Measurements from ENCODE around the gene FAM163A.
"Not testable (repeated sequence)": the region's sequence is repeated elsewhere in the genome, so short reads cannot be mapped to it uniquely, and the experiment has no call there.

The FAM163A gene

DNA sequence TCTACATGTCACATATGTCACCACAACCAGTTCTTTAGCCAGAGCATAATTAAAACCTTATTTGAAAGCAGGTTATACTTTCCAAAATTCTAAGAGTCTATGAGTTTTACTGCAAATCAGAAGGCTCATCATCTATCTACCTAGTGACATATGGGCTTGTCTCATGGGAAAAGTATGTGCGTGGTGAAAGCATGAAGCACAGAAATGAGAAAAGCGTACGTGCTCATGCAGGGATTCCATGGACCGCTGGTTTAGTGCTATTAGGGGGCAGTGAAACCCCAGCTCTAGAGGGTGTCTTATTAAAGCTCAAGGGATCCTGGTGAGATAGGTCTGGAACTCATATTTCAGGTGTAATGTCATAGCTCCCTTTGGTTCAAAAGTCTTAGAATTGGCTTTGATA is 50.2 kb downstream of the FAM163A start:
- no peak for DNase-seq (ENCODE audit: low read depth in 2 of 2)

DNA sequence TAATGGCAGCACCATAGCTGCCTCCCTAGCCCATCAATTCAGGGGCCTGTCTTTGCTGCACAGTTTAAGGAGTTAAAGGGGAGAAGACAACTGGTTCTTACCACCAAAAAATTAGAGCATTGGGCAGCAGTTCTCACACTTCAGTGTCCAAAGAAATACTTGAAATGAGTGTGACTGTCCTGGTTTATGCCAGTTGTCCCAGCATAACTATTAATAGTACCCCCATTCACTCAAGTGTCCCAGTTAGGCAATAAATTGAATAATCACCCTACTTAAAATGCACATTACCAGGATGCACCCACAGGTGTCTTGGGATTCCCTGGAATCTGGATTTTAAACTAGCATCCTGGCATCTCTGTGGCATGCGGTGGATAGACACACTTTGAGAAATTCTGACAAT is 51.1 kb downstream of the FAM163A start:
- no peak for DNase-seq (ENCODE audit: low read depth in 2 of 2)

DNA sequence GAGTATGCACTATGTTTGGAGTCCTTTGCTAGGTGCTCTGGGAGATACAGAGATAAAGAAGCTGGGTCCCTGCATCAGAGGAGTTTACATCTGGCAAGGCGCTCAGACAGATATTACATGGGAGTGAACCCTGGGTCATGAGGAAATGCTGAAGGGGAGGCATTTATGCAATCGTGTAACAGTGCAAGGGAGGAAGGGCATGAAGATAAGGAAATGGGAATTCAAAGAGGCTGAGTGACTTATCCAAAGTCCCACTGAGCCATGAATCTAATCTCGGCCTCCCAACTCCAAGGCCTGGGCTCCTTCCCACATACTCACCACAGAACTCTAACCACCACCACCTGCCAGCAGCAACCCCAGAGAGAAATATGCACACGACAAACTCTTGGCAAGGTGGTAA is 51.6 kb downstream of the FAM163A start:
- no peak for DNase-seq (ENCODE audit: low read depth in 2 of 2)

DNA sequence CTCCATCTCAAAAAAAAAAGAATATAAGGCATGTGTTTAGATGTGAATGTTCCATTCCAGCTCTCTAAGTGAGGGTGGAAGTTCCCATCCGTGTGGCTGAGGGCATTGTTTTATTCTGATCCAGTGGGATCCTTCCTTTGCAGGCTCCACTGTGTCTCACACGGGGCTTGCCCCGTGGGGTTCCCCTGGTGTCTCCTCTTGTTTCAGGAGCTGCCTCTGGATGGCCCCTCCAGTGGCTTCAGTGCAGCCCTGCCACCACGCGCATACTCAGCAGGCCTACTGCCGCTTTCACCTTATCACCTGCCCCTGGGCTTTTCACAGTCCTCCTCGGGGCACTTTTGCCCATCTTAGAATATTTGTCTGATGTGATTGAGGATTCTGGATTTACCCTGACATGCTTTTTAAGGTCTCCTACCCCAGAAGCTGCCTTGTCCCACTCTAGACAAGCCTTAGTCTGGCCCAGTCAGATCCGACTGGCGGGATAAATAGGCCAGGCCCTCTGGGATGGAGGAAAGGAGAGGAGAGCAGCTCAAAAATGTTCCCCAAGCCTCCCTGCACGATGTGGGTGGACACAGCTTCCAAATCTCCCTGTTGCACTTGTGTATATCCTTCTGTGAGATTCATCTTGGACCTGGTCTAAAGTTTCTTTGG is 55.2 kb downstream of the FAM163A start:
- DNase-seq (ENCODE audit: low read depth in 2 of 2): no peak

DNA sequence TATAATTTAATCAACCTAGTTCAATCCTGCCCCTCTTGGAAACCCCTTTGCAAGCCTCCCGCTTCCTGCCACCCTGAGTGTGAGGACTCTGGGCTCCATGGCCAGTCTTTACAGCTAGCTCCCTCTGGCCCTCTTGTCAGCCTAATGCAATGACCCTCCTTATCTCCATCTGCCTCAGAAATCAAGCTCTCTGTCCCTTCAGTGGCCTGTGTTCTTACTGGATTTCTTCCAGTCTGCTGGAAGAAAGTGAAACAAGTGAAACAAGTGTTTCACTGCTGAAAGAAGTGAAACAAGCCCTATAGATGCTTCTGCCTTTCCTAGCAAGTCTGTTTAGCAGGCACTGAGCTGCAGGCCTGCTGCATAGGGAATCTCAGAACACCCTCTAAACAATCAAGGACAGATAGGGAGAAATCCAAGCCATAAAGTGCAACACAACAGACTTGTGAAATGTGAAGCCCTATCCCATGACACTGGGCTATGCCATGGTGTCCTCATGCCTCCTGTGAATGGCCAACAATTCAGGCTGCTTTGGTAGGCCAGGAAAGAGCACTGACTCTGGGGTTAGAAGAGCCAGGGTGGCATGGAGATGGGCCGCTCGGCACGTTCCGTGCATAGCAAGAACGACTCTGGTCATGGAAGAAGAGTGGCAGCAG is 55.9 kb downstream of the FAM163A start:
- DNase-seq (ENCODE audit: low read depth in 2 of 2): no peak

DNA sequence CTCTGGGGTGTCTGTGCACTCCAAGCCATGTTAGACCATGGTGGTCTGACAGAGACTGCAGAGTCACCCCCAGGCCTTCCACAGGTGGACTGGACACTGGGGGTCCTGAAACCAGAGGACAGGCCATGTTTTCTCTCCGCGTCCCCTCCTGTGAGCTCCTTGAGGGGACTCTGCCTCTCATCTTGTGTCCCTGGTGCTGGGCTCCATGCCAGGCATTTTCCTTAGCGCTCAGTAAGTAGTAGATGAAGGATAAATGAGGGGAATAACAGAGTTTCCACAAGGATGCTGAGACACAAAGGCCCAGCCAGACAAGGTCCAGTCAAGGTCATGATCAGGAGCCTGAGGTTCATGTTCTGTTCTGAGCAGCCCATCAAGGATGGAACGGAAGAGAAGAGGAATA is 57.4 kb downstream of the FAM163A start:
- no peak for DNase-seq (ENCODE audit: low read depth in 2 of 2)

DNA sequence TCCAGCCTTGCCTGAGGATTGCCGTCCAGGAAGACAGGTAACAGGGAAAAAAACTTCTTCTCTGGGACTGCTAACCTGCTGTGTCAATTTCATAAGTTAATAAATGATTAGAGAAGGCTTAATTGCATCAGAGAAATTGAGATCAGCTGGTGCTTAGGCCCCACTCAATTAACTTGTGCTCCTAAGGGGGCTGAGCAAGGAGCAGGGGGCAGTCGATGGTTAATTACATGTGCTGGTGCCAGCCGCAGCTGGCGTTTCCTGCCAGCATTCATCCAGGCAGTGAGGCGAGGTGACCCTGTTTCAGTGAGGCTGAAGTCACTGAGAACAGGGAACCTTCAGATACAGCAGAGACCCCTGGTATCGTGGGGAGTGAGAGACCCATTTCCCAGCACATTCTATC is 60.0 kb downstream of the FAM163A start:
- DNase-seq (ENCODE audit: low read depth in 2 of 2): no peak

DNA sequence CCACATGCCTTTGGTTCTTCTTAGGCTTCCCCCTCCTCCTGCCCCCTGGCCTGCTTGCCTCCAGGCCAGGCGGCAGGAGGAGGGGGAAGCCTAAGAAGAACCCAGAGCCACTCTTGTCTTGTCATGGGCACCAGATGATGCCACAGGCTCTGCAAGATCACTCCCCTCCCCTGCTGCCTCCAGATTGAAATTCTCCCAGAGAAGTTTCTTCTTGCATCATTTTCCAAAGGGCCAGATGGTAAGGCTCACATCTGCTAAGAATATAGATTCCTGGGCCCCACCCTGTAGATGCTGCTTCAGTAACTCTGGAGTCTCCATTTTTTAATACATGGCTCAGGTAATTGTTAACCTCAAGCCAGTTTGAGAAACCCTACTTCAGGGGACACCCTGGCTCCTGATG is 60.8 kb downstream of the FAM163A start:
- no peak for DNase-seq (ENCODE audit: low read depth in 2 of 2)

DNA sequence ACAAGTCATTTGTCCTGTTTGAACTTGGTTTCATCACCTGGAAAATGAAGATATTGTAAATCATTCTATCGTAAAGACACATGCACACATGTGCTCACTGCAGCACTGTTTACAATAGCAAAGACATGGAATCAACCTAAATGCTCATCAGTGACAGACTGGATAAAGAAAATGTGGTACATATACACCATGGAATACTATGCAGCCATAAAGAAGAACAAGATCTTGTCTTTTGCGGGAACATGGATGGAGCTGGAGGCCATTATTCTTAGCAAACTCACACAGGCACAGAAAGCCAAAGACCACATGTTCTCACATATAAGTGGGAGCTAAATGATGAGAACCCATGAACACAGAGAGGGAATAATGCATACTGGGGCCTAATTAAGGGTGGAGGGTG is 61.3 kb downstream of the FAM163A start:
- DNase-seq (ENCODE audit: low read depth in 2 of 2): not testable (repeated sequence)

DNA sequence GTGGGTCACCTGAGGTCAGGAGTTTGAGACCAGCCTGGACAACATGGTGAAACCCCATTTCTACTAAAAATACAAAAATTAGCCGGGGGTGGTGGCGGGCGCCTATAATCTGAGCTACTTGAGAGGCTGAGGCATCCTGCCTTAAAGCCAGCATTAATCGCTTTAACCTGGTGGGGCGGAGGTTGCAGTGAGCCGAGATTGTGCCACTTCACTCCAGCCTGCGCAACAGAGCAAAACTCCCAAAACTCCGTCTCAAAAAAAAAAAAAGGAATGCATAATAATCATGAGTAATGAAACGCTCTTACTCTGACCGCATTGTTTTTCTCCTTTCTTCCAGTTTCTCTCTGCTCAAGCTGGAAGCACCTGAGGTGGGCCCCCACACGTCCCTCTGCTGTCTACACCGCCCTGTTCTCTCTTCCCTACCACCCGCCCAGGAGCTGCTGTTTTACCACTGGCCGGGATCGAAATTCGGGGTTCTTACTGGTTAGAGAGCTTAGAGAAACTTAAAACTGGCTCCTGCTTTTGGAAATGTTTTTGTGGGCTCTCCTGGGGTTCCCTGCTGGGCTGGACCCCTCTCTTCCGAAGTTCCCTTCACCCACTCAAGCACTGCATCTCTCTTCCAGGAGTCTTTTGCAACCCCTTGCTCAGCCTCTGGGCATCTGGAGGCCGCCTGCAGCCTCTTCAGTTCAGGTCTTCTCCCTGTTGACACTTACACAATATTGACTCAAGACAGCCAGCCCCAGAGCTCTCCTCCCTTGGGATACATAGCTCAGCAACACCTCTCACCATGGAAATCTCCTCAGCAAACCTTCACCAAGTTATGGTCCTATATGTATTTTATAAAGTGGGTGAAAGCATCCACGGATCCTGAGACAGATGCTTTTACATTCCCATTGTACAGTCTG is 62.5 kb downstream of the FAM163A start:
- no peak for DNase-seq (ENCODE audit: low read depth in 2 of 2)

DNA sequence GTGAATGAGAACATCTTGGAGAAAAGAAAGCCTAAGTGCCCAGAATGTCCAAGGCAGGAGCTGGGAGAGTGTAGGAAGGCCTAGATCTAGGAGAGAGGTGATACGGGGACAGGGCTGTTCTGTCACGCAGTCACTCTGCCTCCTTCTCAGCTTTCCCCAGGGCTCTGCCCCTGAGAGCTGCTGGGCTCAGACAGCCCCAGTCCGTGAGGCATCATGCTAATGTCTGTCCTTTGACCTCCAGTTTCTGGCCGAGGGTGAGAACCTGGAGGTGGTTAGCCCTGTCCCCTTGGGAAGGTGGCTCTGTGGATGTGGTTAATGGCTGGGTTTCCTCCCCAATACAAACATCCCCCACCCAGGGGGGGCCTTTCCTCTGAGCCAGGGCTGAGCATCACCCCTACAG is 63.2 kb downstream of the FAM163A start:
- DNase-seq (ENCODE audit: low read depth in 2 of 2): no peak

DNA sequence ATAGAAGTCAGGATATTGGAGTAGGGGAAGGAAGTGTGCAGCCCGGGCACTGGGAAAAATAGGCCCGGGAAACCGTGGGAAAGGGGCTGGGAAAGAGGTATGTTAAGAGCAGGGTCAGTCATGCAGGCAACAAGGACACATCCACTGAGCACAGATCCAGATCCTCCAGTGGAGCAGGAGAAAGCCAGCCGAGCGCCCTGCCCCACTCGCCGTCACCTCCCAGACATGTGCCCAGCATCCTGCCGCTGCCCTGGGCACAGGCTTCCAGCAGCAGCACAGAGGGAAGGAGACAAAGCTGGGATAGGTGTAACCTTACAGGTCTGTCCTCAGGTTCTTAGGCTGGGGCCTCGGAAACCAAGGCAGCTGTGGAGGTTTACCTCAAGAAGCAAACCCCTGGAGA is 64.2 kb downstream of the FAM163A start:
- no peak for DNase-seq (ENCODE audit: low read depth in 2 of 2)

DNA sequence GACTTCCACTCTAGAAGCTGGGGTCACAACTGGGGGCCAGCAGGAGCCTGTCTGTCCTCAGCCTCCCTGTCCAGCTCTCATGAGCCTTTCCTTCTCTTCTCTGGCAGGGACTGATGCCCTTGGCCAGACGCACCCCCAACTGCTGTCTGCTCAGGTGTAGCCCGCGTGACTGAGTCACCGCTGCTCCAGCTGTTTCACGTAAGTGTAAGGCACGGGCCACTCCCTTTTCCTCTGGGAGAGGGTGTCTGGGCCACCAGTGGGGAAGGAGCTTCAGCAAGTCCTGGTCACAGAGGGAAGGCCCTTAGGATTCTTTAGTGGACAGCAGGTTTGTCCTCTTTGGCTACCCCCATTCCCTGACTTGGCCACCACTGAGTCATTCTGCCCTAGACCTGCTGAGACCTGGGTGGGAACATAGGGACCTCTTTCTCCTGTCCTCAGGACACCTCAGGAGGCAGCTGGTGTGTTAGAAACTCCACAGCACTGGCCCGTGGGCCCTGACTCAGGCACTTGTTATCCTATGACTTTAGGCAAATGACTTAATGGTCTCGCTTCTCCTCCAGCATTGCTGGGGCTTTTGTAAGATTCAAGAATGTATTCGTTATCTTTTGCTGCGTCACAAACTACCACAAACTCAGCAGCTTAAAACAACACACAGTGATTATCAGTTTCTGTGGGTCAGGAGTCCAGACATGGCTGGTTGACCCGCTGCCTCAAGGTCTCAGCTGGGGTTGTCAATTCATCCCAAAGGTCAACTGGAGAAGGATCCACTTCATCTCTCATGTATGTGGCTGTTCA is 64.8 kb downstream of the FAM163A start:
- no peak for DNase-seq (ENCODE audit: low read depth in 2 of 2)

DNA sequence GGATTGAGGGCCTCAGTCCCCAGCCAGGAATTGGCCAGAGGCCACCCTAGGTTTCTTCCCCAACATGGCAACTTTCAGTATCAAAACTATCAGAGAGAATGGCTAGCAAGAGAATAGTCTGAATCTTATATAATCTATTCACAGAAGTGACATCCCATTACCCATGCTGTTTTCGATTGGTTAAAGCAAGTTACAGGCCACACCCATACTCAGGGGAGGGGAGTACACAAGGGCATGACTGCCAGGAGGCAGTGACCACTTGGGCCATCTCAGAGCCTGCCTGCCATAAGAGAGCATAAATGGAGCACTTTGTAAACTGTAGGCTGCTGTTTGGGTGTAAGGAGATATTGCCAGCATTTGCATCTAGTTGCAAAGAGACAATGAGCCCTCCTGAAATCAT is 65.4 kb downstream of the FAM163A start:
- no peak for DNase-seq (ENCODE audit: low read depth in 2 of 2)

DNA sequence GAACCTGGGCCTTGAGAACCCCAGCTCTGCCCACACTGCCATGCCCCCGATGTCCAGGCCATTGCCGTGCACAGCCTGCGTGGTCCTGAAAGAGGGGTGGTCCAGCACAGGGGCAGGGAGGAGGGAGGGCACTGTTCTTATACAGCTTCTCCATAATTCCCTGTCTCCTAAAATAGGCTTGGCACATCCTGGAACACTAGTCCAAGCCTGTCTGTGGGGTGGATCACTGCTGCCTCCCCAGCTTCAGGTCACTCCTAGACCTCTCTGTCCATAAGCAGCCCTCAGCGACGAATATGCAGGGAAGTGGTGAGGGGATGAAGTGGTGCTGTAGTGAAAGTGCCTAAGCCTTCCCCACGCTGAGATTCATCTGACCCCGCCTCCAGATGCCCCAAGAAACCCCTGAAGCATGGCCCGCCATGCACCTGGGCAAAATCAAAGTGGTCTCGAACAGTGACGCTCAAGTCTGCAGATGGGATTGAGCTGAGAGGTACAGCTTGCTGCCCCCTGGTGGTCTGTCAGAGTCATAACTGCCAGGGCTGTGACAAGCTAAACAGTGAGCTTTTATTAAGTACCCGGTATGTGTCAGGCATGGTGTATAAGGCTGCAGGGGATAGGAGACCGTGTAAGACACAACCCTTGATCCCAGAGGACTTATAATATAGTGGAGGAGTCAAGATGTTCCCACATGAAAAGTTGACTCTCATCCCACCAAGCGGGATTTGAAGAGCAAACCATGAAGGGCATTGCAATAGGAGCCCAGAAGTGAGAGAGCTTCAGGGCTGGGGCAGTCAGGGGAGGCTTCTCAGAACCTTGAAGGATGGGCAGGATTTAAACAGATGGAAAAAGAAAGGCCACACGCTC is 66.6 kb downstream of the FAM163A start:
- peak; percentile 32 to 43 for DNase-seq (ENCODE audit: low read depth in 2 of 2)

DNA sequence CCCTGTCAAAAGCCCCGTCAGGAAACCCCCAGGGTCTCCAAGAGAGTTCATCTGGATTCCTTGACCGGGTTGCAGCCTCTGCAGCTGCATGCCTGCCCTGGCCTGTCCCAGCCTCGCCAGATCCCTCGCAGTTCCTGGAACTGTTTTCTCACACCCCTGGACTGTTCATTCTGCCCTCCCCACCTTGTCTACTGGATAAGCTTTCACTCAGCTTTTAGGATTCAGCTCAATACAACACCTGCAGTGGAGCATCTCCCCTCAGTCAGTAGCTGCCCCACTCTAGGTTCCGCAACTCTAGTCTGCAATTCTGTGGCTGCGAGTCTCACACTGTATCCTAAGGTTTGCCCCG is 67.2 kb downstream of the FAM163A start:
- no peak for DNase-seq (ENCODE audit: low read depth in 2 of 2)

DNA sequence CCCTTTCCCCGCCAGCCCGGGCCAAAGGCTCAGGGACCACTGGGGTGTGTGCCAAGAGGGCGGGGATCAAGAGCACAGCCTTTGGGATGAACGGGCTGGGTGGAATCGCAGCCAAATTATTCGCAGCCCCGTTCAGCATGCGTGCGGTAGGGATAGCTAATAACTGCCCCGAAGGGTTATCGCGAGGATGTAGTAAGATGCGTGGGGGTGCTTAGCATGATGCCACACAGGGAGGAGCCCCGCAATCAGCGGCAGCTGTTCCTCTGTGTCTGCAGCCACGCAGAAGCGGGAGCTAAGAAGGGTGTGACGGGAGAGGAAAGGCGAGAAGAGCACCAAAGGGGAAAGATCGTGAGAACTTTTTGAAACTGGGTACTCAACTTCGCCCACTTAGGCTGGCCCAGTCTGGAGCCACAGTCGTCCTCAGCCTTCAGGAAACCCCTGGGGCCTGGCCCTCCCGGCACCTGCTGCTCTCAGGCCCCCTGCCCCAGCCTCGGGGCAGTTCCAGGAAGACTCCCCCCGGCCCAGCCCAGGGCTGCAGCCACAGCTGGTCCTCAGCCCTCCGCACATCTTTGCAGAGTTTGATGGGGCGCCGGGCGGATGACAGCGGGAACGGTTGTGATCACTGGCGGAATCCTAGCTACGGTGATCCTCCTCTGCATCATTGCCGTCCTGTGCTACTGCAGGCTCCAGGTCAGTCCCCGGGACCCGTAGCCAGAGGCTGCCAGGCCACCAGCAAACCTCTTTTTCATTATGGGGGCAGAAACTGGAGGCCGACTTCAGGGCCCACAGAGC is 69.6 kb downstream of the FAM163A start:
- no peak for DNase-seq (ENCODE audit: low read depth in 2 of 2)

DNA sequence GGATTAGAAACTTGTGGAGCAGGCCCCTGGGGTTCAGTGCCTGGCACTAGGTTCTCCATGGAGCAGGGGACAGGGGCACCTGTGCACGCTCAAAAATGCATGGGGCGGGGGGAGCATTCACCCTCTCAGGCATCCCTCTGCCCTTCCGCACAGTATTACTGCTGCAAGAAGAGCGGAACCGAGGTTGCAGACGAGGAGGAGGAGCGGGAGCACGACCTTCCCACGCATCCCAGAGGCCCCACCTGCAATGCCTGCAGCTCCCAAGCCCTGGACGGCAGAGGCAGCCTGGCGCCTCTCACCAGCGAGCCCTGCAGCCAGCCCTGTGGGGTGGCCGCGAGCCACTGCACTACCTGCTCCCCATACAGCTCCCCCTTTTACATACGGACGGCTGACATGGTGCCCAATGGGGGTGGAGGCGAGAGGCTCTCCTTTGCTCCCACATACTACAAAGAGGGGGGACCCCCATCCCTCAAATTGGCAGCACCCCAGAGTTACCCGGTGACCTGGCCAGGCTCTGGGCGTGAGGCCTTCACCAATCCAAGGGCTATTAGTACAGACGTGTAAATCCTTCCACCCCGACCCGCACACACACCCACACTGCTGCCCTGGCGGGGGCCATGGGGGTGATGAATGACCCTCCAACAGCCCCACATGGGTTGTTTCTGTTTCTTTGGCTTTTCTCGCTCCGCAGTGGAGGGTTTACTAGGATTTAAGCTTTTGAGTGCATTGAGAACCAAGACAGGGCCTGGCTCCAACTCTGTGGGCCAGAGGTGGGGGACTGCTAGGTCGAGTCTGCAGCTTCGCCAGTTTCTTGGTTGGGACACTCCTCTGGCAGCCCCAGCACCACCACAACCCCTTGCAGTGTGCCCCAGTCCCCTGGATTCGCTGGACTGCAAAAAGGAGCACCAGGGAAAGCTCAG is 70.8 kb downstream of the FAM163A start:
- no peak for DNase-seq (ENCODE audit: low read depth in 2 of 2)

DNA sequence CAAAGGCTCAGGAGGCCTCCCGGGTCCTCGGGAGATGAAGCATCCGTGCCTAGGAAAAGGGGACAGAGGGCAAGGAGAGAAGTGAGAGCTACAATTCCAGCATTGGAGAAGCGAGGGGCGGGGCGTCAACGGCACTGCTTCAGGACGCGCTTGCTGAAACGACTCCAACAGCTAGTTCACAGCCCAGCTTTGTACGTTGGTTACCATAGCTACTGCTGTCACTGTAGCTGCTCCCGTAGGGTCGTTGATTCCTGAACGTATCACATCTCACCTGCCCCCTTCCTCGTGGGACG is 71.4 kb downstream of the FAM163A start:
- no peak for DNase-seq (ENCODE audit: low read depth in 2 of 2)

DNA sequence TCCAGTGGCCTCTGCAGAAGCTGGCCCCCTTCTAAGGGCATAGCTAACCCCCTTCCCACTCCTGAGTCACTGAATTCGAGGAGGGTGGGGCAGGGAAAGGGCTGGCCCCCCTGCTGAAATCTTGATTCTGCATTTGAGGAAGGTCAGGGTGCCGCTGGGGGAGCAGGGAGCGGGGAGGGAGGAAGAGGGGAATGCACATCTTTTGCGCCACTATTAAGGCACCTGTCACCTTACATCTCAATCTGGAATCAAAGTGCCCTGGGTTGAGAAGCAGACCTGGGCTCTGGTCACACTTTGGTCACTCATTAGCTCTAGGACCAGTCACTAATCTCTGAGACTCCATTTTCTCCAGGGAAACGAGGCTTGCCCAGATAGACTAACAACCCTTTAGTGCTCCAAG is 72.5 kb downstream of the FAM163A start:
- DNase-seq (ENCODE audit: low read depth in 2 of 2): no peak
